ENCODE results near the gene RAVER2. TPM values are rescaled to one million over a fixed set of nuclear protein-coding genes. Genes with fewer than 3 reads are reported as not detected.

RAVER2 gene
- total RNA-seq, 1 donor from 2014 or later, result 12.6 TPM

- Histone ChIP-seq H3K4me3 (ENCODE audit: low read depth, low read length) (no peak overlapping the region), H3K36me3 (ENCODE audit: control insufficient read depth, insufficient read depth, low read length) (peaks cover 5% of the 10 kb centered on the region), H3K27me3 (ENCODE audit: control insufficient read depth, insufficient read depth, low read length) (no peaks in the 10 kb centered on the region)
- DNase-seq (ENCODE audit: low read depth), result no peak
- no peak for TF ChIP-seq CTCF (IDR thresholded peaks at IDR 0.05; ENCODE audit: insufficient read depth, low read length, poor library complexity, severe bottlenecking)
These were observed 127.2 kb downstream of the RAVER2 start for GRCh38 chr1:64872067-64872466.

- TF ChIP-seq CTCF (IDR thresholded peaks at IDR 0.05; ENCODE audit: insufficient read depth, low read length, poor library complexity, severe bottlenecking), result no peak
- H3K36me3 ChIP-seq (ENCODE audit: control insufficient read depth, insufficient read depth, low read length), result peaks cover 5% of the 10 kb centered on the region
- H3K4me3 ChIP-seq (ENCODE audit: low read depth, low read length), result no peak overlapping the region
- no peak for DNase-seq (ENCODE audit: low read depth)
- H3K27me3 ChIP-seq (ENCODE audit: control insufficient read depth, insufficient read depth, low read length), result no peaks in the 10 kb centered on the region
These were observed 128.7 kb downstream of the RAVER2 start for GRCh38 chr1:64873576-64873975.

- no peaks in the 10 kb centered on the region for H3K27me3 ChIP-seq (ENCODE audit: control insufficient read depth, insufficient read depth, low read length)
- no peak for TF ChIP-seq CTCF (IDR thresholded peaks at IDR 0.05; ENCODE audit: insufficient read depth, low read length, poor library complexity, severe bottlenecking)
- no peak for DNase-seq (ENCODE audit: low read depth)
- no peak overlapping the region for H3K4me3 ChIP-seq (ENCODE audit: low read depth, low read length)
- peaks cover 4% of the 10 kb centered on the region for H3K36me3 ChIP-seq (ENCODE audit: control insufficient read depth, insufficient read depth, low read length)
These were observed 129.8 kb downstream of the RAVER2 start for GRCh38 chr1:64874666-64875065.

DNA sequence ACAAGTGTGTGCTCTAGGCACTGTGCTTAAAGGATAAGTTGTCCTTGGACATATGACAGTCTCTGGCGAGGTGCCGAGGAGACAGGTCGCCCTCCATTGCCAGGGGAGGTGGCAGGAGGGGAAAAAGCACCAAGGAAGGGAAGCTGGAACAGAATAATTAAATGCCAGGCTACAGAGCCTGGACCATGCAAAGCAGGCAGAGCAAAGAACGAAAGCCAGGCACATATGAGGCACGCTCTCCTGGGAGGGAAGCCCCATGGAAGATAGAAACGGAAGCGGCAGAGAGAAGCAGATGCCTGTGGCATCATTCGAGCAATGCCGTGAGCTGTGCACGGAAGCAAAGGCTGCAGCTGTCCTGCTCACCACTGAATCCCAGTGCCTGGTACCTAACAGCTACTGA is 130.2 kb downstream of the RAVER2 start:
- Histone ChIP-seq H3K36me3 (ENCODE audit: control insufficient read depth, insufficient read depth, low read length) (peaks cover 2% of the 10 kb centered on the region), H3K4me3 (ENCODE audit: low read depth, low read length) (no peak overlapping the region), H3K27me3 (ENCODE audit: control insufficient read depth, insufficient read depth, low read length) (no peaks in the 10 kb centered on the region)
- no peak for TF ChIP-seq CTCF (IDR thresholded peaks at IDR 0.05; ENCODE audit: insufficient read depth, low read length, poor library complexity, severe bottlenecking)
- DNase-seq (ENCODE audit: low read depth), result no peak

DNA sequence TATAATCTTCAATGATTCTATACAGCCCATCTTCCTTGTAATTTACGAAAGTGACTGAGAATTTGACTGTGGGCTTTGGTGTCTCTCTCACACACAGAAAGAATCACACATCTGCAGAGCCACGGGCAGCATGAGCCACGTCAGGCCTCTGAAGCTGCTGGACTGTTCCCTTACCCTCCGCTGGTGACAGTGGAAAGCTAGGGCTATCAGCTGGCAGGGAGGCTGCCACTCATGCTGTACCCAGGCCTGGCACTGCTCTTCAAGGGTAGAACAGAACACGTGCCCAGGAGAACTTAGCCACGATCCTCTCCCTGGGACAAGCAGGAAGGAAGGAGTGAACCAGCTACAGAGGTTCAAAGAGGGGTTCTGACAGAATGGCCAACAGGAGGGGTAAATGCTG is 130.7 kb downstream of the RAVER2 start:
- Histone ChIP-seq H3K4me3 (ENCODE audit: low read depth, low read length) (no peak overlapping the region), H3K36me3 (ENCODE audit: control insufficient read depth, insufficient read depth, low read length) (peaks cover 2% of the 10 kb centered on the region), H3K27me3 (ENCODE audit: control insufficient read depth, insufficient read depth, low read length) (no peaks in the 10 kb centered on the region)
- no peak for TF ChIP-seq CTCF (IDR thresholded peaks at IDR 0.05; ENCODE audit: insufficient read depth, low read length, poor library complexity, severe bottlenecking)
- DNase-seq (ENCODE audit: low read depth), result no peak

DNA sequence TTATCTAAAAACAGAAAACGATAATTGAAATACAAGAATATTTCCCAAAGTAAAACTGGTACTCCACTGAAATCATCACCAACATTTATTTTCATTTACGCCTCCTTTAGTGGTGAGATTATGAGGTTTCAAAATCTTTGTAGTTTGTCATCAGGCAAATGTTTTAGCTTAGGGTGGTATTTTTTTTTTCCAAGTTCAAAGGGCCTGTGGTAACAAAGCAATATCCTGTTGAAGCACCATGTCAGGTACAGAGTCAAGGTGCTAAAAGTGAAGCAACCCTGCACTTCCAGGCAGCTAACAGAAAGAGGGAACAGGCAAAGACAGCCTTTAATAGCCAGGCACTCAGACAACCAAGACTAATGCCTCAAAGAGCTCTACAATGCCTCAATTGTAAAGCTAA is 132.3 kb downstream of the RAVER2 start:
- TF ChIP-seq CTCF (IDR thresholded peaks at IDR 0.05; ENCODE audit: insufficient read depth, low read length, poor library complexity, severe bottlenecking), result no peak
- DNase-seq (ENCODE audit: low read depth), result no peak
- Histone ChIP-seq H3K4me3 (ENCODE audit: low read depth, low read length) (no peak overlapping the region), H3K27me3 (ENCODE audit: control insufficient read depth, insufficient read depth, low read length) (no peaks in the 10 kb centered on the region), H3K36me3 (ENCODE audit: control insufficient read depth, insufficient read depth, low read length) (peaks cover 2% of the 10 kb centered on the region)
